HG03159 (cell line): ENCODE measurements around the gene ADCY2.

Source experiments
- ATAC-seq: cut with Tn5 transposase; IDR thresholded peaks from one replicate; pipeline ENCODE4 v1.9.1; 2021; ENCODE audit warnings: mild to moderate bottlenecking, moderate library complexity; ENCODE audit not compliant: unreplicated experiment

Gene ADCY2

DNA sequence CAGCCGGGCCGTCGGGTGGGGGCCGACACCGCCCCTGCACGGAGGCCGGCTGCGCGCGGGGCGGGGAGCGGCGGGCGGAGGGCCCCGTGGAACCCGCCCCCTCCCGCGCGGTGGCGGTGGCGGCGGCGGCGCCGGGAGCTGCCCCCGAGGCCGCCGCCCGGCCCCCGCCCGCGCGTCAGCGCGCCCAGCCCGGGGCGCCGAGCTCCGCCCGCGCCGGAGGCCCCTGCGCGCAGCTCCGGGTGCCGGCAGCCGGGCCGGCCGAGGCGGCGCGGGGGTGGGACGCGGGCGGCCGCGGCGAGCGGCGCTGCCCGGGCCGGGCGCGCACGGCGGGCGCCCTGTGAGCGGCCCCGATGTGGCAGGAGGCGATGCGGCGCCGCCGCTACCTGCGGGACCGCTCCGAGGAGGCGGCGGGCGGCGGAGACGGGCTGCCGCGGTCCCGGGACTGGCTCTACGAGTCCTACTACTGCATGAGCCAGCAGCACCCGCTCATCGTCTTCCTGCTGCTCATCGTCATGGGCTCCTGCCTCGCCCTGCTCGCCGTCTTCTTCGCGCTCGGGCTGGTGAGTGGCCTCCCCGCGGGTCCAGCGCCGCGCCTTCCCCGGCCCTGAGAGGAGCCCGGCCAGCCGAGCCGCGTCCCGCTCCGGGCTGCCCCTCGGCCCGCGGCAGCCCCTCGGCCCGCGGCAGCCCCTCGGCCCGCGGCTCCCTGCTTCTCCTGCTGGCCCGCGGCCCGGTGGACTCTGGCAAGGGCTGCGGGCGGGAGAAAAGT lies at the start of gene ADCY2:
ADCY2 (plus strand) TSS at position 192 of the 766 bp plus-strand sequence; CDS start at position 351, 159 bp downstream.
- no peak for ATAC-seq

DNA sequence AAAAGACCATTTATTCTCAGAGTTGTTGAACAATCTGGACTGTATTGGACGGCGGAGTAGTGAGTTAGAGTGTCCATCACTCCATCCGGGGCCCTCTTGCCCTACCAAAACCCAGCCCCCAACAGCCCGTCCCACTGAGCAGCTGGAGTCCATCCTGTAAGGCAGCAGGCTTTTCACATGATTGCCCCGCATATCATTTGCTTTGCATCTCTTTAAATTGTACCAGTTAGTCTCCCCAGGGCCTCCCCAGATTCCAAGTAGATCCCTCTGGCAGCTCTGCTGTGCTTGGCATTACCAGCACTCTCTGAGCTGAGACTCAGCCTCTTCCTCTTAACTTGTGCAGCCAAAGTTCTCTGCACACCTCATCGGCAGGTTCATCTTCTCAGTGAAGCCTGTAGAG lies 48.6 kb upstream of the ADCY2 start:
- ATAC-seq: no peak

DNA sequence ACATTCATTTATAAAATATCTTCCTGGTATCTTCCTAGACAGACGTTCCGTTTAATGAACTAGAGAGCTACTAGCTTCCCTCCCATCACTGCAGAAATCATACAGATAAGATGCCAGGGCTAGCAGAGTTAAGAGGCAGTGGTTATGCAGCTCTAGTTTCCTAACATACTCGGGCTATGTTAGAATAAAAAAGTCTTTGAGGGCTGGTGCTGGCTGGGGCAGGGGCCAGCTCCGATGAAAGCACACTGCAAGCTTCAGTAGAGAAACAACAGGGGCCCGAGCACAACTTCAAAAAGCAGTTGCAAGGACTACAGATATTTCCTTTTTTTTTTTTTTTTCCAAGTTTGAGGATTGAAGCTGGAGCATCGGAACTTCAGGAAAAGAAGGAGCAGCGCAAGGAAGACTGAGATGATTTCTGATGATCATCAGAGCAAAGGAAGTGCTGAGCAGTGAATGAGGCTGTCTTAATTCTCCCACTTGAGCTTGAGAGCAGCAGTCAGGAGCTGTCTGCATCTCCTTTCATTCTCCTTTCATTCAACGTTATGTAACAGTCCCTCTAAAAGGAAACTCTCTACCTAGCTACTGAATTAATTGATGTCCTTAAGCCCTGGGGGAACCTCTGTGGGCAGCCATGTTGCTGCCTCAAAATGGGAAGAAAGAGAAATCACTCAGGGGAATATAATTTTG lies 47.6 kb upstream of the ADCY2 start:
- ATAC-seq: no peak

DNA sequence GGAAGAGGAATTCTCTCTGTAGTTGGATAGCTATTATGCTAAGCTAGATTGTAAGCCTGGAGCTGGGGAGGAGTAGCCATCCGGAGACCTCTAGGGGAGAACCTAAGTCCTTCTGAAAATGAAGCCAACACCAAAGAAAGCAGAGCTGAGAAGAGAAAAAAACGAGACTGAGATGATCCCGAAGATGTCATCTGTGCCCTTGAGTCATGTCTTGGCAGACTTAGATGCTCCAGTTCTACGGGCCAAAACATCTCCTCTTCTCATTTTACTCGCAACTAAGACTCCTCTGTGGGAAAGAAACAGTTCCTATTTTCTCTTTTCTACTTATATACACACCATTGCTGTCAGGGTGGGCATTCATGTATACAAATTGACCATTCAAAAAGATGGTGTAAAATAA lies 34.3 kb upstream of the ADCY2 start:
- no peak for ATAC-seq

DNA sequence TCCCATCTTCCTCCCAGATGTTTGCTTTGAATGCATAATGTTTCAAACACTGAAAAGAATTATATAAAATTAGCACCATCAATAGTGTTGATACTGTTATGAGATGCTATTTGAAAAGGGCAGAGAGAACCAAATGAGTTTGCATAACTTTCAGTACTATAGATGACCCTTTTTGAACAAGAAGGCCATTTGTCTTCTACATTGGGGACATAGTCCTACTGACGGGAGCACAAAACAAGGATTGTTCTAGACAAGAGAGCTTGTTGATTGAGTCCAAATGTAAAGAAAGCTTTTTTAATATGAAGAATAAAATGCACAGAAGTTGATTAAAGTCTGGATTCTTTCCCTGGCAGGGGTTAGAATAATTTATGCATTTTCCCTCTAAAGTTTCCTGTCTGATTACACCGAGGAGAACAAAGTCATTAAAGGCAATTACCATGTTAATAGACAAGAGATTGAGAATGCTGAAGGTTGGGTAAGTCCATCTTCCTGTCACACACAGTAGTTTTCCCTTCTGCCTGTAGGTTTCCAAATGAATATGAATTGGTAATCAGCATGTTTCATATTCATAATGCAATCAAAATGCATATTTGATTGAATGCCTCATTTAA lies 32.8 kb upstream of the ADCY2 start:
- no peak for ATAC-seq

DNA sequence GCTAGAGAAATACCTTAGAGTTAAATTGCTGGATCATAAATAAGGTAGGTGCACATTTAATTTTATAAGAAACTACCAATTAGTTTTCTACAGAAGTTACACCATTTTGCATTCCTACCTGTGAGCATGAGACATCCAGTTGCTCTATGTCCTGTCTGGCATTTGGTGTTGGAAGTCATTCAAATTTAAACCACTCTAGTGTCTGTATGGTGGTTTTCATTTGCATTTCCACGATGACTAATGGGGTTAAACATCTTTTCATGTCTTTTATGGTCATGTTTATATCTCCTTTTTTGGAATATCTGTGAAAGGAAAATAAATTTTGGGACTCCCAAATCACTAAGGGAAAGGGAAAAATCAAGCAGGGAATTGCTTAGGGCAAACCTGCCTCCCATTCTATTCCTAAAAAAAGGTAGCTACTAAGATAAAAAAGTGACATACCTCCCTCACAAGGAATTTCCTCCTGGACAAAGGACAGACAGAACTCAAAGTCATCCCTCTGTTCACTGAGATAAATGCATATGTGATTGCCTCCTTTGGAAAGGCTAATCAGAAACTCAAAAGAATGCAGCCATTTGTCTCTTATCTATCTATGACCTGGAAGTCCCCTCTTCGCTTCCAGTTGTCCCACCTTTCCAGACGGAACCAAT lies 31.6 kb upstream of the ADCY2 start:
- no peak for ATAC-seq

DNA sequence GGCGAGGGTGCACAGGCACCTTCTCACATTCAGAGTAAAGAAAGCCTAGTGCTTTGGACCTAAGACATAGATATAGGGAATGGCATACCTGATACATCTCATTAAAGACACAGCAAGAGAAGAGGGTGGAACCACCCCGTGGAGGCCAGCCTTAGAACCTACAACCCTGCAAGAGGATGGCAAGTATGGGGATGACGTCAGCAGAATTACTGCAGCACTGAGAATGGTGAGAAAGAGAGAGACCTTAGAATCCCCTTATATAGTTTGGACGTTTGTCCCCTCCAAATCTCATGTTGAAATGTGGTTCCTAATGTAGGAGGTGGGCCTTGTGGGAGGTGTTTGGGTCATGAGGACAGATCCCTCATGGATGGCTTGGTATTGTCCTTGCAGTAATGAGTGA lies 28.2 kb upstream of the ADCY2 start:
- ATAC-seq: no peak

DNA sequence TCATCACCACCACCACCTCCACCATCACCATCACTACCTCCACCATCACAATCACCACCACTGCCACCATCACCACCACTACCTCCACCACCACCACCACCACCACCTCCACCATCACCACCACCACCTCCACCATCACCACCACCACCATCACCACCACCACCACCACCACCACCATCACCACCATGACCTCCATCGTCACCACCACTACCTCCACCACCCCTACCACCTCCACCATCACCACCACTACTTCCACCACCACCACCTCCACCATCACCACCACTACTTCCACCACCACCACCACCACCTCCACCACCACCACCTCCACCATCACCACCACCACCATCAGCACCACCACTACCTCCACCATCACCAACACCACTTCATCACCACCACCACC lies 23.5 kb upstream of the ADCY2 start:
- no peak for ATAC-seq

DNA sequence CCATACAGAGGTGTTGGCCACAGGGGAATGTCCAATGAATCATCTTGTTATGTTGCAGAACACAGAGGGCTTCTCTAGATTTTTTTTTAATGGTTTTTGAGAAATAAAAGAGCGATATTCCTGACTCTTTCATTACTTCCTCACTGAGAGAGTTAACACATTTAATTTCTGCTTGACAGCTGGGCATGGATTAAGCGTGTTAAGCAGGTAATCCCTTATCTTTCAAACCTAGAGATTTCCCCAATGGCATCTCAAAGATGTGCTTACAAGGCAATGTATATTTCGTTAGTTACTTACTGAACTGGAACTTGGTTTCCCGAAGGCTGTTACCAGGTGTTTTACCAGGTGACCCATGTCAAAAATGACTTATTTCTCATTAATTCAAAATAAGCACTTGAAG lies 21.8 kb upstream of the ADCY2 start:
- no peak for ATAC-seq

DNA sequence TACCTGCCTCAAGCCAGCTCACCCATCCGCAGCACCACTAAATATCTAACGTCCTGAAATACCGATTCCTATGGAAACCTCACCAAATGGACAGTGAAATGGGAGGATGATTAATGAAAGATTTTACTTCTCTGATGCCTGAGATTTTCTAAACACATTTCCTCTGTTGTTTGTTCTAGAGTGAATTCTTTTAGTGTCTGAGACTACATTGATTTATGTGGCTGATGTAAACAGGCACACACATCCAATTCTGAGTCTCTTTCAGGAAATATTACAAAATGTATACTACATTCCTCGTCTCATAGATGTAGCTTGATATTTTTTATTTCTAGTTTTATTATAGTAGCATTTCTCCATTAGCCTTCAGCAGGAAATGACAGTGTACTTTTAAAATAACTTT lies 20.5 kb upstream of the ADCY2 start:
- ATAC-seq: no peak

DNA sequence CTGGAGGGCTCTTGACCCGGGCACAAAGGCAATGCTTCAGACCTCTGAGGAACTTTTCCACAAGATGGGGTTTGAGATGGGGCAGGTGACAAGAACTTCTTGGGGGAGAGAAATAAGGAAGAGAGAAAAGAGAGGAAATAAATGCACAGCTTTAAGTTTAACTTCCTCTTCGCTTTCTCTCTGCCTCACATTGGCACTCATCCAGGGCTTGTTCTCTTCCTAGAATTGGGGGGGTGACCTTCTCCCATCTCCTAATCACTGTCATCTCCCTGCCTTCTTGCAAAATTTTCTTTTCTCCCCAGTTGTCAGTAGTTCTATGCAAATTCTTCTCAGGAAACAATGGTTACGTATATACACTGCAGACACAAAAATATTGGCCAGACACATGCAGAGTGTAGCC lies 19.1 kb upstream of the ADCY2 start:
- ATAC-seq: no peak

DNA sequence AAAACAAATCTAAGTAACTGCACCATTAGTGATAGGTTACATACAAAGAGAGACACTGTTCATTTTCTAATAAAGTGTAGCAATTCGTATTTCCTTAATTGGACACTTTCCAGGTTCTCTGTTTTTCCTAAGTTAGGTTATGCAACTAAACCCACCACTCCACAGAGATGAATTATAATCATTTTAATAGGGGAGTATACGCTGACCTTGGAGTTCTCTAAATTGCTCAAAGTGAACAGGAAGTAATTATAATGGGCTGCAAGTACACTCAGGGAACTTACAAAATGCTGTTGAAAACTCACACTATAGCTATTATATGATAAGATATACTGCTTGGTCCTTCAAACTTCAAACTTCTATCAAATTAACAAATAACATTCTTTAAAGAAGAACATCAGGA lies 18.2 kb upstream of the ADCY2 start:
- no peak for ATAC-seq

DNA sequence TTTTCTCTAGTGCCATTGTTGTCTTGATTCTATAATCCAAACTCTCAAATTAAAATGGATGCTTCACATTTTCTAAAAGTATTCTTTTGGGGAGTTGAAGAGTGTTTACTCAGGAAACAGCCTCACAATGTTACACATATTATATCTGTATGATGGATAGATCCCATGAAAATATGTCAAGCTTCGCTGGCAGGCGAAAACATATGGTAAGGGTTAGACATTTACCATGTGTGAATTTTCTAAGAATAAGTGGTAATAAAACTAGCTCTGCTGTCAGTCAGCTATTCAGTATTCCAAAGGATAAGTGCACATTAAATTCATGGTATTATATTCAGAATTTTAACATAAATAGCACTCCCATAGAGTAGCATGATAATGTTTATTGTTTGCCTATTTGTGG lies 13.3 kb upstream of the ADCY2 start:
- ATAC-seq: no peak

DNA sequence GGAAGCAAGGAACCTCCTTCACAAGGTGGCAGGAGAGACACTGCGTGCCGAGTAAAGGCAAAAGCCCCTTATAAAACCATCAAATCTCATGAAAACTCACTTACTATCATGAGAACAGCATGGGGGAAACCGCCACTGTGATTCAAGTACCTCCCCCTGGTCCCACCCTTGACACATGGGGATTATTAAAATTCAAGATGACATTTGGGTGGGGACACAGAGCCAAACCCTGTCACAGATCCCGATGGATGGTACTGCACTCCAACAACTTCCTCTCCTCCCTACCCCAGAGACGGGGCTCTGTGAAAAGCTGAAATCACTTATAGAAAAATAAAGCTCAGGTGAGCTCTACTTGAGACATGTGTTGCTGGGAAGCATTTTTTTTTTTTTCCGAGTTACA lies 10.3 kb upstream of the ADCY2 start:
- no peak for ATAC-seq

DNA sequence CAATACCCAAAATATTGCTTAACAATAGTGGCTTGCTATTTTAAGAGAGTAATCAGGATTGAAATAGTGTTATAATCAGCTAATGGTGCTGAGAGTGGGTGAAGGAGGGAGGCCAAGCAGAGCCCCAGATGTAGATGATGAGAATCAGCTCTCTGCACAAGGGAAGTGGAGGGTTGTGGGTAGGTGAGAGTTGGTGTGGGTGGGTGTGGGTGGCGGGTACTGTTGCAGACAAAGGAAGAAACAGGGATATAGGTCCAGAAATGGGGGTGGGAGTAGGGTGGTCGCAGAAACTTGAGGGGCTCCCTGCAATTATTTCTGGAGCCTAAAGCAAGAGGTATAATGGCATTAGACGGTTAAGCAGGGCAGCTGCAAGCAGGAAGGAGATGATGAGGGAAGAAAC lies 7.4 kb upstream of the ADCY2 start:
- no peak for ATAC-seq

DNA sequence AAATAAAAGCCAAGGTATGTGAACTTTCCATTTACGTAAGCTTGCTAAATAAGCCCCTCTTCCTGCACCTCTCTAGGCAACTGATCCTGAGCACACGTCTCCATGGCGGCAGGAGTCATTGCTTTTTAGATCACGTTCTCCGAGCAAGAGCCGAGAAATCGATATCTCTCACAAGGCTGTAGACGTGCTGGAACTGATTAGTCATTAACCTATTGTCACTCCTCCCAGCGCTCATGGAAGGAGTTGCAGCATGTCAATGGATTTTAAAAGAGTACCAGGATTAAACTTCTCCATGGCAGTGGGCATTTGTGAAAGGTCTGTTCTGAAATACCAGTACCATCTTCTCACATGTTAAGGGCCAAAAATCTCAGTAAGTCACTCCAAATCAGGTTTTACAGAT lies 4.7 kb upstream of the ADCY2 start:
- ATAC-seq: no peak

DNA sequence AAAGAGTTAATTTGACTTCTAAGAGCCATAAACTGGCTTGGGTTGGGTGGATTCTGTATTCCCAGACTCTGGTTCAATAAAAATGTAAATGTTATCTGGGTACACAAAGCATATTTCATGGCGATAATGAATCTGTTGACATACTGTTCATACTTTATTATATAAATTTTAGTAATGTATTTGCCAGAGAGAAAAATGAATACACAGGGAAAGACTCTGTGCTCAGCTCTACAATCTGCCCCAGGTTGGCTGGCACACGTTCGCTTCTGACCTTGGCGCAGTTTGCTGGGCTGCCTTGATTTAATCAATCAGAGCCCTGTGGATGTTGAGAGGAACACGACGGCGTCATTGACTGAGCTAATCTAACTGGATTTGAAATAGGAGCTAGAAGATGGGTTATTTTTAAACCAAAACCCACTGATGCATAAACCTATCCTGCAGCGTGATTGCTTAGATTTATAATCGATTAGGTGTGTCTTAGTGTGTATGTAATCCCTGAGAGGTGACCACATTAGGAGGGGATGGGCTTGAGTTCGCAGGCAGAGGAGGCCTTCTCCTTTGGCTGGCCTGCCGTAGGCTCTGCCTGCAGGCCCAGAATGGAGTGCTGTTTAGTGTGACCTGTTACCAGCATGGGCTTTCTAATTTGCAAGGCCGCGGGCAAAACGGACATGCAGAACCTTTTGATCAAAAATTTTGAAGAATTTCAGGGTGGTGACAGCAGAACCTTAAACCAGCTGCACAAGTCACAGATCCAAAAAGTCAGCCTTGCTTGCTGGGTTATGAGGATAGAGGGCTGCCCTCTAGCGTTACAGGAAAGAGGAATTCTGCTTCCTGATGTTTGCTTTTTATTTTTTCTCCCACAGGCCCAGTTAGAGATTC lies 3.9 kb upstream of the ADCY2 start:
- ATAC-seq: no peak

DNA sequence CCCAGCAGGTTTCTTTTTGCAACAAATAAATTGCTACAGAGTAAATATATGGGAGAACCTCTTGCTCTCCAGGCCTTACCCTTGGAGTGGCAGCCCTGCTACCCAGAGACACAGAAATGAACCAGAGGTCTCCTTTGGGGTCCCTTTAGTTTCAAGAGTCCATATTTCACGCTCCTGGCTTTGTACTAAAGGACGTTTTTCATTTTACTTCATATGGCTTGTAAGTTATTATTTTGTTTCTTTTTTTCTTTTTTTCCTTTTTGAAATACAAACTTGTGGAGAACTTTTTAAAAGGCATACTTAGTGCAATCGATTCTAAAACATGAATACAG lies 3.3 kb upstream of the ADCY2 start:
- ATAC-seq: no peak

DNA sequence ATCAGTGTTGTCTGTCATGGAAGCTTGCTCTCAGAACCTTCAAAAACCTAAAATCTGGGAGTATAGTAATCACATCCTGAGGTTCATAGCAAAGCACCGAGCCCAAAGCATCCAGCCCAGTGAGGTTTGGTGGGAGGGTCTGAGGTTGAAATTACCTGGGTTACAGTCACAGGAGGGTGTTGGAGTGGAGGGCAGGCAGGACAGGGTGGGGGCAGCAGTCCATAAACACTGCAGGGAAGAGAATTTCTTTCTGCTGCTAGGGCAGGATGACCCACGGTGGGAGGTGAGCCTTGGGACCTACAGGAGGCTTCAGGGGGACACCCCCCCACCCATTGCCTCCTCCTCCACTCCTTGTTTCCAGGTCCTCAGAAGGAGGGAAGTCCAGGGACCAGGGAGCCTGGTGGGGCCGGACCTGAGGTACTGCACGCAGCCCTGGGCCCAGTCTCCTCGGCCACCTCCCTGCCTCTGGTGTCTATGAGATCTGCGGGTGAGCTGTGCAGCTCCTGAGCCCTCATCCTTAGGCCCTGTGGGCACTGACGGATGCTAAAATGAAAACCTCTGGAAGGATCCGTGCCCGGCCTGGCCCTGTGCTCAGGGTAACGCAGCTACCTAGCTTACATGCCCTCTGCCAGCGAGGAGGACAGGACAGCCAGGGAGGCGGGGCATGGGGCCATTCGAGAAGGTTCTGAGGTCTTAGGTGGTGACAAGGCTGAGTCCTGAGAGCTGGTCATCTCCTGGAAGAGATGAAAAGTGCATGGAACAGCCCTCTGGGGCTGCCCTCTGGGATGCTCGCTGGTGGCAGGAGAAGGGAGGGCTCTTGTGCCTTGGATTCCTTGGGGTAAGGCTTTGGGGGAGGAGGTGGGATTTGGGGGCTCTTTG lies 1.8 kb upstream of the ADCY2 start:
- no peak for ATAC-seq

DNA sequence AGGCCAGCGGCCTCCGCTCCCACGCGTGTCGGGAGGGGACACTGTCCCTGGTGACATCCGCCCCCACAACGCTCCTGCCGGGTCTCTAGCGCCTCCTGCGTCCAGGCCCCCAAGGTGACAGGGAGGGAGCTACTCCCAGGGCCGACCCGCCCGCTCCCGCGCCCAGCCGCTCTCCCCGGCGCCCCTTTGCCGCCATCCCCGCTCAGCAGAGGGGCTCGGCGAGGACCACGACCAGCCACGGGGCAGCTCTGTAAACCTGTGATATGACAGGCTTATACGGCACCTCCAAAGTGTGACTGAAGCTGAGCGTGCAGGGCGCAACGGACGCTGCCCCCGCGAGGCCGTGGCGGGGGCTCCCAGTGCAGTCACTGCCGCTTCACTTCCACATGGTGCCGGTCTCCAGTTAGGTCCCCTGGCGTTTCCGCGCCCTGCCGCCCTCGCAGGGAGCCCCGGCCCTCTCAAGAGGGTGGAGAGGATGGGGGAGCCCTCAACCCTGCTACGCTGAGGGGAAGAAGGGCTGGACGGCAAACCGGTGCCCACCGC lies 978 bp upstream of the ADCY2 start:
- ATAC-seq: no peak
